Measurements from ENCODE around the gene ITGA3.
"Not testable (repeated sequence)": the region's sequence is repeated elsewhere in the genome, so short reads cannot be mapped to it uniquely, and the experiment has no call there.

Gene ITGA3

GRCh38 chr17:50052822-50053653 is 2.9 kb upstream of the ITGA3 start:
- DNase-seq = no peak

- DNase-seq = no peak
Observed at GRCh38 chr17:50053654-50053960, 2.3 kb upstream of the ITGA3 start.

- peak; percentile 7 to 19 for DNase-seq
Observed at GRCh38 chr17:50055055-50055425, 870 bp upstream of the ITGA3 start.

GRCh38 chr17:50056217-50056960 is 479 bp downstream of the ITGA3 start:
- peak; percentile 73 to 78 for DNase-seq

GRCh38 chr17:50056961-50057330 is 1.0 kb downstream of the ITGA3 start:
- DNase-seq = no peak

GRCh38 chr17:50057521-50057991 is 1.6 kb downstream of the ITGA3 start:
- no peak for DNase-seq

GRCh38 chr17:50058296-50058953 is 2.5 kb downstream of the ITGA3 start:
- no peak for DNase-seq

GRCh38 chr17:50059256-50059655 is 3.3 kb downstream of the ITGA3 start:
- DNase-seq = no peak

GRCh38 chr17:50059759-50060273 is 3.9 kb downstream of the ITGA3 start:
- DNase-seq = no peak

GRCh38 chr17:50060951-50061712 is 5.2 kb downstream of the ITGA3 start:
- no peak for DNase-seq

- not testable (repeated sequence) for DNase-seq
Observed at GRCh38 chr17:50061713-50062045, 5.8 kb downstream of the ITGA3 start.

GRCh38 chr17:50062293-50063243 is 6.7 kb downstream of the ITGA3 start:
- DNase-seq = no peak

- DNase-seq = no peak
Observed at GRCh38 chr17:50063561-50064252, 7.8 kb downstream of the ITGA3 start.

GRCh38 chr17:50064253-50065001 is 8.5 kb downstream of the ITGA3 start:
- no peak for DNase-seq

- DNase-seq = no peak
Observed at GRCh38 chr17:50065056-50065455, 9.1 kb downstream of the ITGA3 start.

GRCh38 chr17:50066995-50067394 is 11.1 kb downstream of the ITGA3 start:
- DNase-seq = no peak

GRCh38 chr17:50067996-50068395 is 12.1 kb downstream of the ITGA3 start:
- no peak for DNase-seq

GRCh38 chr17:50070908-50071680 is 15.2 kb downstream of the ITGA3 start:
- DNase-seq = no peak

- no peak for DNase-seq
Observed at GRCh38 chr17:50071692-50072091, 15.8 kb downstream of the ITGA3 start.

GRCh38 chr17:50072130-50072529 is 16.2 kb downstream of the ITGA3 start:
- DNase-seq = no peak

Measured in activated CD4-positive, alpha-beta T cell treated with anti-CD3 and anti-CD28 coated beads, Interleukin-2, amount 50 U/mL, for 48 hours (primary cell).